HG03521 (cell line): ENCODE data around the gene EEFSEC.

ENCODE experiments used
- ATAC-seq: cut with Tn5 transposase; IDR thresholded peaks from one replicate; pipeline ENCODE4 v1.9.1; 2021; ENCODE audit warnings: mild to moderate bottlenecking, moderate library complexity; ENCODE audit not compliant: unreplicated experiment

EEFSEC gene

DNA sequence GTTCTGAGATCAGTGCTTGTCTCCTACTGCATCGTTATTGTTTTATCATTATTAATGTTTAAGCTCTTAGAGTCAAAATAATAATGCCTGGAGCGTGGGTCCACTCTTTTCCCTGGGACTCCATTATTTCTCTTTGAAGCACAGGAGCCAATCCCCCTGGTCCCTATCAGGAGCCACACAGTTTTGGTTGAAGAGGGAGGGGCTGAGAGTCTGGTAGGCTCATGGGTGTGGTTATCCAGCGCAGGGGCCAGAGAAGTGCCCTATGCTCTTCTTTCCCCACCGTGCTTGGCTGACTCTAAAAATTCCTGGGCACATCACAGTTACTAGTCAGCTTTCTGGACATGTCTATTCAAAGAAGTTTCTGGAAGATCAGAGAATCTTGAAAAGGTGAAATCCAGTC is 191.9 kb downstream of the EEFSEC start:
- ATAC-seq, result no peak

DNA sequence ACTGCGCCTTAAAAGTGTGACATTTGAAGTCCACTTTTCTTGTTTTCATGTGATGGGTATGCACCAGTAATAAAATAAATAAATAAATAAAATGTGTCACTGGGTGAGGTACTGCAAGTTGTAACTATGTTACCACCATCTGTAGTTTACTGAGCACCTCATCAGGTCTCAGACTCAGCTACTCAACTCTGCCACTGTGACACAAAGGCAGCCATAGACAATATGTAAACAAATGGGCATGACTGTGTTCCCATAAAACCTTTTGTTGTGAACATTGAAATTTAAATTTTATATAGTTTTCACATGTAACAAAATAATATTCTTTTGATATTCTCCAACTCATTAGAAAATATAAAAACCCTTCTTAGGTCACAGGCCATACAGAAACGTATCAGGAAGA is 193.3 kb downstream of the EEFSEC start:
- ATAC-seq, result no peak

DNA sequence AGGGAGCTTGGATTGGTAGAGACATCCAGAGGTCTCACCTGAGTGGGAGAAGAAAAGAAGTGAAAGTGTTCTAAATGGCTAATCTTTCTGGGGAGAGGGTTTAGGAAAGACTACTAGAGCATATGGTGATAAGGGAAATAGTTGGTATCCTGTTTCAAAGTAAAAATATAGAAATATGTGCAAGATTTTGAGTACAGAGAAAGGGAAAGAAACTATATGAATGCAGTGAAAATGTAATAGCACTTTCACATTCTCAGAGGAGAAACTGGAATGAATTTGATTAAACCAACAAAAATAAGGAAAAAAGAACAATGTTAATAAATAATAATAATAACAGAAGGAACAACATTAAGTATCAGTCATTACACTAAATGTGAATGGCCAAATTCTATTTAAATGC is 194.0 kb downstream of the EEFSEC start:
- no peak for ATAC-seq

DNA sequence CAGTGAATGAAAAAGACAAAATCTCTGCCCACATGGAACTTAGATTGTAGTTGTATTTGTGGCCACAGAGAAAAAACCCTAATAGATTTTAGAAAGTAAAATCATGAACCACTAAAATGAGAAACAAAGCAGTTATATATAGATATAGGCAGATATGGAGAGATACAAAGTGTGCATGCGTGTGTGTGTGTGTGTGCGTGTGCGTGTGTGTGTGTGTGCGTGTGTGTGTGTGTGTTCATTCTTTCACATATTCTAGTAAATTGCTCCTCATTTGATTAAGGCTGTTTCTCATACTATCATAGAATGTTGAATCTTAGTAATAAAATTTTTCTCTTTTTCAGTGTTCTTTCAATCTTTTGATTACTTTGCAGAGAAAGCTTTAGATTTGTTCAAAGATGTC is 194.8 kb downstream of the EEFSEC start:
- no peak for ATAC-seq

DNA sequence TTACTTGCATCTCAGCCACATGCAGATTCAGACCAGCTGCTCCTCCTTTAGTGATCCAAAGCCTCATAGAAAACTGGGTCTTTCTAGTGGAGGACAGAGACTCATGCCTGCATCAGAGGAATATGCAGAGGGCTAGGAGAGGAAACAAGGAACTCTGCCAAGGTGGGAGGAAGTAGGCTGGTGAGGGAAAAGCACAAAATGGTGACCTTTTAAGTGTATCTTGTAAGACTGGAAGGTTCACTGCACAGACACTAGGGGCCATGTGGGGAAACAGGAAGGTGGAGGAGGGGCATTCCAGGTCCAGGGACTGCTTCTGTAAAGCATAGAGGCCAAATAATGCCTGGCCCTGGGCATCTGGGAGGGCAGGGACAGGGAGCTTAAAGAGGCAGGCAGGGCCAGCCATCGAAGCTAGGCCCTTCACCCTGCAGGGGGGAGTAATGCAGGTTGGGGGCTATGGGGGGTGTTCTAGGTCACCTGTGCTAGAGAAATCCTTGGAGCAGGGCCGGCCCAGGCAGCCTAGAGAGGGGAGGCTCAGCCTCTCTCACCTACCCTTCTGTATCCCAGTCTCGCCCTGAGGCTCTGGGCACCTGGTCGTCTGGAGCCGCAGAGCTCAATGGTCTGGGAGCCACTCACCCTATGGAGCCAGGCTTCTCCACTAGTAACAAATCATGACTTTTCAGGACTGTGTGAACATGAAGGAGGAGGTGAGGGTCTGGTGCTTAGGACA is 195.7 kb downstream of the EEFSEC start:
- ATAC-seq, result no peak

DNA sequence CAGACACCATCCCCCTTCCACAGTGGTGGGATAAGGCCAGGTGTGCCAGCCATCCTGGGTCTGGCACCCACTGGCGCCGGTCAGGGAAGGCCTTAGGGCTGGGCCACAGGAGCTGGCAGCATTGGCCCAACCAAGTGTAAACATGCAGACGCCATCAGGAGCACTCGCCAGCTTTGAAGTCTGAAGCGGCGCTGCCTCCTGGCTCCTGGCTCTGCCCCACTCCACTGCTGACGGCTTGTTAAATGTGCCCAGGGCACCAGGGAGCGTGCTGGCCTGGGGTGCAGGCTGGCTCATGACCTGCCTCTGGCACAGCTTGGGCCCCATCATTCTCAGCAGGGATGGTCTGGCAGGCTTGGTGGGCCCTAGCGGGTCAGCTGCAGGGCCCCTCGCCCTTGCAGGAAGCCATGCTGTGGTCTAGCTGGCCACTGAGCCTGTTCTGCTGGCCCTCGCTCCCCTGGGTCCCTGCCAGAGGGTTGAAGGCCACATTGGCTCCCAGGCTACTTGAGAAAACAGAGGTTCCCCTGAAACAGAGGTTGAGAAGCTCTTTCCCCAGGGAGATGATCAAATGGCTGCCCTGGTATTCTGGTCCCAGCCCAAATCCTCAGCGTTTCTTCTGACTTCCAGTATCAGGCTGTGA is 196.8 kb downstream of the EEFSEC start:
- ATAC-seq, result no peak

DNA sequence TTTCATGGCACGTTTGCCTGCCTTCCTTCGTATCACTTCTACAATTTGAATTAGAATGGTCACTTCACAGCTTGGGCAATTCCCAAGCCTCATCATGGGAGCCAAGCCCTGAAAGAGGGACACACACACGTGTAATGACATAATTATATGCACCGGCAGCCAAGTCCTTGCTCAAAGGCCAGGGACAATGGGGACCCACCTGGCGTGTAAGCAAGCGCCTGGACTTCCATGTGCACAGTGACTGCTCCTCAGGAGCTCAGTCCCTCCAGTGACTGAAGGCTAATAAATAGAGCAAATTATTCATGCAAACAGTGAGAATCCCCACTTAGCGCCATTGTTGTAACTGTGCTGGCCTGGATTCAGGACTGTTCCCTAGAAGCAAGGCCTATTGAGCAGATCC is 198.3 kb downstream of the EEFSEC start:
- no peak for ATAC-seq

DNA sequence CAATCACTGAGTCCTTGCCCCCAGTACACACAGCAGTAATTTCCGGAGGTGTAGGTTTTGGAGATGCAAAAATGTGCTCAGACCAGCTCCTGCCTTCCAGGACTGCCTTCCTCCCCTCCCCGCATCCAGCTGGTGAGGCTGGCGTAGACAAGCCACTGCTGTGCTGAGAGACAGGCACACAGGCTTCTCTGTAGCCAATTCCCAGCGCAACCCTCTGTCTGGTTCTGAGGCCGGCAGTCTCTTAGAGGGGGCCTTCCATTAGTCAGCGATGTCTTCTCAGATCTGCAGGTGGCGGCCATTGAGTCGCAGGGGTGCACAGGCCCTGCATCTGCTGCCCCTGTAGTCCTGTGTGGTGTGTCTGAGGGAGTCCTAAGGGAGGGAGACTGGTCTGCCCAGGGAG is 199.0 kb downstream of the EEFSEC start:
- no peak for ATAC-seq

DNA sequence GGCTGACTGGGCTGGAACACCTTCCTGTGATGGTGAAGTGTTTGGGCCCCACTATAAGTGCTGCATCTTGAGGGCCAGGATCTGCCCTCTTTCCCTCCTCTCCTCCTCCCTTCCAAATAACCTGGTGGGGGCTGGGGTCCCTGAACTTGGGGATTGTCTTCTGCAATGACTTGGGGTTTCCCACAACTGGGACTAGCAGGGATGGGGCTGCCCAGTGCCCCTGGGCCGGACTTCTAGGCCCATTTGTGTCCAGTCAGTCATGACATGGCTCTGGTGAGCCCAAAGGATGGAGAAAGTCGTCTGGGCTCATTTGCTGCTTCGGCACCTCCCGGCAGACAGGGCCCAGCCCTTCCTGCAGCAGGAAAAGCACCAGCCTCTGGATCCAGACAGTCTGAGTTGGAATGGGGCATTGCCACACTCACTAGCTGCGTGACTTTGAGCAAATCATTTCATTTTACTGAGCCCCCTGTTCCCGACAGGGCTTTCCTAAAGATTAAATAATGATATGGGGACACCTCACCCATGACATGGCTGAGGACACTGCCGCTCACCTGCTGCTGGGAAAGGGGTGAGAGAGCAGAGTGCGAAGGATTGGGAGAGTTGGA is 200.2 kb downstream of the EEFSEC start:
- no peak for ATAC-seq

DNA sequence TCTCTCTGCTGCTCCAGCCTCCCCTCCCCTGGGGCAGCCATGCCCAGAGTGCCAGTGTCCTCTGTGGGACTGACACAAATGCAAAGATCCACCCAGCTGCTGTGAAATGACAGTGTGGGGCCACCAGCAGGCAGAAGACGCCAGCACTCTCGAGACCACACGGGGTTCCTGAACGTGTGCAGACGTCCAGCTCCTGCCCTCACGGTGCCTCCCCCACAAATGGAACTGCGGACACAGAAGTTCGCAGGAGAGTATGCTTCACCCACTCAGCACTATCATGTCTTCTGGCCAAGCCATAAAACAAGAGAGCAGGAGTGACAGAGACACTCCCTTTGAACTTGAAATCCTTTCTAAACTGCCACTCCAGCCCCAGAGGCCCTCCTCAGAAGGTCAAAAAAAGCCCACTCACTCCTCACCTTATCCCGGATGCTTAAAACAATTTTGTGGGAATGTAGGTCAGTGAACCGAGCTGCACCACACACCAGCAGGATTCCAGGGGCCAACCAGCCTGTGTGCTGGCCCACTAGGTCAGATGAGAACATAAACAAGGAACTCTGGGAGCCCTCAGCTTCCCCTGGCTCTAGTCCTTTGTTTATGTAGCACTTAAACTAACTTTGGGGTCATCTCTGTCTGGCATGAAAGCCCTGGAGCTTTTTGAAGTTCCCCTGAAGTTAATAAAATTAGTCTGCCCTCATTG is 200.9 kb downstream of the EEFSEC start:
- ATAC-seq, result no peak

DNA sequence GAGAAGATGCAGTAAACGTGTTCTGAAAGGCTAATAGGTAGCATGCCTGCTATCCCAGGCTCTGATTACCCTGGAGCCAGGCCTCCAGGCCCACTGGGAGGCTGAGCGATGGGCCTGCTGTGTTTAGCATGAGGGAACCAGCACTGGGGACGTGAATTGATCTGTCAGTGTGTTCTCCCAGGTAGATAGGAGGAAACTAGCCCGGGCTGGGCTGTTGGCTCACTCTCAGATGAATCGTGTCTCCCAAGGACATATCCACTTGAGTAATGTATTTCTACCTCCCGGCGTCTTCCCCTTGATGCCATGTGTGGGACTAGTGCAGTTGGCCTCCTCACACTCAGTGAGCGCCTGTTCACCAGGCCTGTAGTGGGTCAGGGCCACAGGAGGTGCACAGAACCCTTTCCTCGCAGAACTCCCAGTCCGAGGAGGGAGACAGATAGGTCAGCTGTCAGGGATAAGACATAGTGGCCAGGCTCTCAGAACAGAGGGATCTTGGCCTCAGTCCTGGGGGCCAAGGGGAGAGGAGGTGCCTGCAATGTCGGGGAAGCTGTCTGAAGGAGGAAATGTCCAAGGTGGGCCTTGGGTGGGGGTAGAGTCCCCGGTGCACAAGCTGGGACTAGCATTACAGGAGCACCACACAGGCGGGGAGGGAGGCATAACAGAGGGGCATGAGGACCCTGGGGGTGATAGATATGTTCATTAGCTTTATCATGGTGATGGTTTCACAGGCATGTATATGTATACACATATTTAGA is 201.7 kb downstream of the EEFSEC start:
- no peak for ATAC-seq

DNA sequence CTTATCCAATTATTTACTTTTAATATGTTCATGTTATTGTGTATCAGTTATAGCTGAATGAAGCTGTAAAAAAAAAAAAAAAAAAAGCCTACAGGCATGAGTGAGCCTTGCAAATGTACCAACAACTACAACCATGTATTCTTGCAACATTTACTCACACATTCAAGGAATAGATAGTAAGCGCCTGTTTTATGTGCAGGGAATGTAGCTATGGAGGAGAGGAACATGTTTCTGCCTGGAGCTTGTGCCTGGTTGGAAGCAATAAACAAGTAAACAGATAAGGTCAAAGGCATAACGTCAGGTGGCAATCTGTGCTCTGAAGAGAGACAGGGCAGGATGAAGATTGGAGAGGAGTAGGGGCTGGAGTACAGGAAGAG is 202.2 kb downstream of the EEFSEC start:
- no peak for ATAC-seq

DNA sequence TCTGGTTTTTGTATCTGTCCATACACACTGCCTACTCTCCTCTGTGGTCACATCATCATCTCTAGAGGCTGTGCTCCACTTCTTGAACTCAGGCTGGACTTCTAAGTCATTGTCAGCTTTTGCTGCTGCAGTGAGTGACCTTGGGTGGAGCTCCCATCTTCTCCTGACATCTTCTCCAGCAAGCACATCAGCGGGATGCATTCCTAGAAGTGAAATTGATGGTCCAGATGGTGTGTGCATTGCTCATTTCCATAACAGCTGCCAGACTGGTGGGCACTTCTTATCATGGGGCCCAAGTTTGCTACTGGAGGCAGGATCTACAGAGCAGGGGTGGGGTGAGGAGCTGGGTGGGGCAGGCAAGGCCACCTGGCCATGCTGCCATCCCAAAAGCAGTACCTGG is 203.5 kb downstream of the EEFSEC start:
- no peak for ATAC-seq

DNA sequence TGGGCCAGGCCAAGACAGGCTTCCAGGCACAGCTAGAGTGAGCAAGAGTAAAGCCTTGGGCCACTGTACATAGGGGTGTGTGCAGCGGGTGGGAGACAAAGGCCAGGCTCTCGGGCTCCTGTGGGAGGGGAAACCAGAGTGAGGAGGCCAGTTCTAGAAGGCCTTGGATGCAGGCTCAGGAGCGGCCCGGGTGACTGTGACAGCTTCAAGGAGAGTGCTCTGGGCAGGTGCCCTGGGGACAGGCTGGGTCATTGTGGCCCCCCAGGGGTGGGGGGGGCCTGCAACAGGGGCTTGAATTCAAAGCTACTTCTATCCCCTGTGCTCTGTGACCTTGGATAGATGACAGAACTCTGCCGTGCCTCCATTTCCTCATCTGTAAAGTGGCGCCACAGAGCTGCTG is 204.3 kb downstream of the EEFSEC start:
- ATAC-seq, result no peak

DNA sequence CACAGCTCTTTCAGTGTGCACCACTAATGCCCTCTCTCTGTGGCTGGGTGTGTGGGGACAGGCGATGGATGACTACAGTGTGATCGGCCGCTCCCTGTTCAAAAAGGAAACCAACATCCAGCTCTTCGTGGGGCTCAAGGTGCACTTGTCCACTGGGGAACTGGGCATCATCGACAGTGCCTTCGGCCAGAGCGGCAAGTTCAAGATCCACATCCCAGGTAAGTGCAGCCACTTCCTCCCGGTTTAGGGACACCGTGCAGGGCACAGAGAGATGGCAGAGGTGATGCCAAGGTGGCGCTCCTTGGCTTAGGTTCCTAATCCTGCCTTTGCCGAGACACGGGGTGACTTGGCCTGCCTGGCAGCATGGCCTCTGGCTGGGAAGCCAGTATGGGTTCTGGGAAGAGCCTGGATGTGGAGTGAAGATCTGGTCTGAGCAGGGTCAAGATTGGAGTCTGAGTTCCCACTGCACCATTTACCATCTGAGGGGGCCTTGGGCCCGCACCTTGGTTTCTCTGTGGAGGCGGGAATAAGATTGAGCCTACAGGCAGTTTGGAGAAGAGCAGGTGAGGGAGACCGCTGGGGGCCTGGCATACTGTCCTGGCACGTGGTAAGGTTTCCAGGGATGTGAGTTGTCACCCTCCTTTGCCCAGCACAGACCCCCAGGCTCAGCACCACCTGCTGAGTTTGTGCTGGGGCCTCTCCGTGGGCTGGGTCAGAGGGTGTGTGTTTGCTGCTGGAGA is 205.0 kb downstream of the EEFSEC start:
- no peak for ATAC-seq

DNA sequence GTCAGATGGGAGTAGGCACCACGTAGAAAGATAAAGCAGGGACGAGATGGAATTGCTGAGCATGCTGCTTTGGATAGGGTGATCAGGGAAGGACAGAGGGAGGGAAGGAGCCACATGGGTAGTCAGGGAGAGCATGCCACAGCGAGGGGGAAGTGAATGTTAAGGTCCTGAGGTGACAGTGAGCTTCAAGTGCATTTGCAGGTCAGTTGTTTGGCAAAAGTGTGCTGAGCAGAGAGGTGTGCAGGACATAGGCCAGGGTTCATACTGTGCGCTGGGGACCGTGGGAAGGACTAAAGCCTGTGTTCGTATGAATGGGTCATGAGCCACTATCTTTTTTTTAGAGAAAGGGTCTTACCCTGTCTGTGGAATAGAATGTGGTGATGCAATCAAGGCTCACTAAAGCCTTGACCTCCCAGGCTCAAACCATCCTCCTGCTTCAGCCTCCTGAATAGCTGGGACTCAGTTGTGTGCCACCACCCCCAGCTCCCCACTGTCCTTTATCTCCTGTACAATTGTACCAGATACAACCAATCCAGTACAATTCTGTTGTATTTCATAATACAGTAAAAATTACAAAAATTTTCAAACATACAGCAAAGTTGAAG is 205.9 kb downstream of the EEFSEC start:
- ATAC-seq, result no peak

DNA sequence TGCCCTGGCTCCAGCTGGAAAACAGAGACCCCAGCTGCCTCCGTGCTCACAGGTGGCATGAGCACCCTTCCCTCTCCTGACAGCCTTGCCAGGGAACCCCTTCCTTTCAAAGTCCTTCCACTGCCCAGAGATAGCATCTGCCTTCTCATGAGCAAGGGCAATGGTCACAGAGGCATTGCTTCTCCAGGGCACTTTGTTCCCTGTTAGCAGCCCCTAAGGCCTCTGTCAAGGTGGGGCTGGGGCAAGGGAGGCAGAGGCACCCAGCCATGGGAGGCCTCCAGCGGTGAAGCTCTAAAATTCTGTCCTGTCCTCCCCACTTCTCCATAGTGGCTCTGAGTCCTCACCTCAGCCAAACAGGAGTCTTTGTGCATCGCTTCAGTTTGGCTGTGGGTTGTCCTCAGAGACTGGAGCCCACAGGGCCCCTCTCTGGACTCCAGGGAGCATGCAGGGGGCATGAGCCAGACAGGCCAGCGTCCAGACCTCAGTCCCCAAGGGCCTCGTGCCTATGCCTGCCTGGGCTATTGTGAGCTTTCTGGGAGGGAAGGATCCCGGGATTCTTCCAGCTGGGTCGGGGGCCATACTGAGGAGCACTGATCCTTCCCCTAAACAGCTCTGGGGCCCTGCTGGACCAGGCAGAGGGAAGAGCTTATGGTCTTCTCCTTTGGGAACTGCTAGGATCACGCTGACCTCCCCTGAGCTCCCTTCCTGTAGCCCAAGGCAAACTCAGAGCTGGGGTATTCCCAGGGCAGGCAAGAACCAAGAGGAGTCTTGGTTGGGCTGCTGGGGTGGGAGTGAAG is 206.8 kb downstream of the EEFSEC start:
- ATAC-seq, result no peak

DNA sequence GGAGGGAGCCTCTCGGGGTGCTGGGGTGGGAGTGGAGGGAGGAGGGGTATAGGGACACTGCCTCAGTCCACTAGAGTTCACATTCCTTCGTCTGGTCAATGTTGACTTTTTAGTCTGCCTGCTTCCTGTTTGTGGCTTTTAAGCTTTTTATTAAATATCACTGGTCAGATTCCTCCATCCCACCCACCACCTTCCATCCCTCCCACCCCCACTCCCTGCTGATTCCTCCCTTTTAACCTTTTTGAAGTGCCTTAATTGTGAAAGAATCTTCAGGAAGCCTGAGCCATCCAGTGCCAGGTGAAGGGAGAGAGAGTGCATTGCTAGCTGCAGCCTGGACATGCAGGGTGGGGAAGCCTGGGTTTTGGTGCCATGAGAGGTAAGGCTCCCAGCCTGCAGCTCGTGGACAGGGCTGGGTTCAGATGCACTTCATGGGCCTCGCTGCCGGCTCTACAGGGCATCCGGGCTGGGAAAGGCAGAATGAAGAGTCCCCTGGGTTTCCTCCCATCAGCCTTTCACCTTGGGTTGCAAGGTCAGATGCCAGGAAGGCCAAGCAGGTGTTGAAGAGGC is 207.5 kb downstream of the EEFSEC start:
- ATAC-seq, result no peak
